ENCODE measurements around the gene ZMYM4.

The ZMYM4 gene

DNA sequence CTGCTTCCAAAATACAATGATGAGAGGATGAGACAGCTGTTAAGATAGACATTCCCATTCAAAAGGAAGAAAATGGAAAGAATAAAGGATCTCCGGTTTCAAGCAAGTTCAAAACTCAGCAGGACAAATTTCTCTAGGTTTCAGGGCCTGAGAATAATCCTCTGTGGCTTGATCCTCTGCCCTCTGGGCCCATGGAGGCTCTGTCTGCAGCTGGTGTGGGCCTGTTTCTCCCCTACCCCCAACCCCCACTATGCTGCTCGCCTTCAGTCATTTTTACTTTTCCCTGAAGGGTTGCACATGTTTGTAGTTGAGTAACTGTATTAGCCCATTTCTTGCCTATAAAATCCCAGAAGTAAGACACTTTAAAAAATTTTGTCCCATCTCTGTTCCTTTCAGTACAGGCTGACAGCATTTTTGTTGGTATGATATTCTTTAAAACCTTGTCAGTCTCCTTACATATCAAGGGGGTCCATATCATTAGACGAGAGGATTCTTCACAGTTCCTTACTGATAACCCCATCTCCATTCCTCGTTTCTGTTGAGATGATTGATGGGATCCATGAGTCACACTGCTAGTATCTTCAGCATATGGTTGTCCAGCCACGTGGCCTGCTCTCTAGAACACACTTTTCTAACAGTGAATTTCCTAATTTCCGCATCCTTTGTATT, 10.5 kb downstream of the ZMYM4 start:
- DNase-seq = no peak

DNA sequence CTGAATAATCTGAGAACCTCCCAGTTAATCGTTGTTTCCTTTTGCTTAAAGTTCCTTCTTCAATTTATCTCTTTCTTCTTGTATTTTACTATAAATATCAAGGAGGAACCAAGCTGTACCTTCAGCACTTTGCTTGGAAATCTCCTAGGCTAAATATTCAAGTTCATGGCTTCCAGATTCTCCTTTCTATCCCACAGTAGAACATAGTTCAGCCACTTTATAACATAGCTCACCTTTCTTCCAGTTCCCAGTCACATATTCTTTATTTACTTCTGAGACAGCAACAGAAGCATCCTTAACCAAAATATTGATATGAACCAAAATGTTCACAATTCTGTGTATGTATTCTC, 11.0 kb downstream of the ZMYM4 start:
- DNase-seq = no peak

DNA sequence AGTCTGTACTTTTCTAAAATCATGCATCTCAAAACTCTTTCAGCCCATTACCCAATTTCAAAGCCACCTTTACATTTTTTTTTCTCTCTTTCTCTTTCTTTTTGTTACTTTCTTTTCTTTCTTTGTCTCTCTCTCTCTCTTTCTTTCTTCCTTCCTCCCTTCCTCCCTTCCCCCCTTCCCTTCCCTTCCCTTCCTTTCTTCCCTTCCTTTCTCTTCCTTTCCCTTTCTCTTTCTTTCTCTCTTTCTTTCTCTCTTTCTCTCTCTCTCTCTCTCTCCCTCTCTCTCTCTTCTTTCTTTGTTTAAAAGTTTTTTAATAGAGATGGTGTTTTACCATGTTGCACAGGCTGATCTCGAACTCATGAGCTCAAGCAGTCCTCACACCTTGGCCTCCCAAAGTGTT, 11.5 kb downstream of the ZMYM4 start:
- no peak for DNase-seq

DNA sequence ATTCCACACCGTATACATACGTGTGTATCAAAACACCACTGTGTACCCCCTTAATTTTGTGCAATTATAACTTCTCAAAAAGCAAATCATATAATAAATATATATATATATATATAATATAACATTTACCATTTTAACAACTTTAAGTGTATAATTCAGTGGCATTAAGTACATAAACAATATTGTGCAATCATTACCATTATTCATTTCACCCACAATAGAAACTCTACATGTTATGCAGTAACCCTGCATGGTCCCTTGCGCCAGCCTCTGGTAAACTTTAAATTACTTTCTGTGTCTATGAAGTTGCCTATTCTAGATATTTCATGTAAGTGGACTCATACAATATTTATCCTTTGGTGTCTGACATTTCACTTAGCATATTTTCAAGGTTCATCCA, 13.1 kb downstream of the ZMYM4 start:
- no peak for DNase-seq

DNA sequence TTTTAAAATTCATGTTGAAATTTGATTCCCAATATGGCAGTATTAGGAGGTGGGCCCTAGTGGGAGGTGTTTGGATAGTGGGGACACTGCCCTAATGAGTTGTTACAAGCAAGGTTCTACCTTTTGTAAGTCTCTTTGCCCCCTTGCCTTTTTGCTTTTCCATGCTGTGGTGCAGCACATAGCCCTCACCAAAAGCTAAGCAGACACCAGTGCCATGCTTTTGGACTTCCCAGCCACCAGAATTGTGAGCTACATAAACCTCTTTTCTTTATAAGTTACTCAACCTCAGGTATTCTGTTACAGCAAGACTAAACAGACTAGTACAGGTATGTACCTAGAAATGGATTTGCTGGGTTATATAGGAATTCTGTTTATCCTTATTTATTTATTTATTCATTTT, 13.7 kb downstream of the ZMYM4 start:
- no peak for DNase-seq

DNA sequence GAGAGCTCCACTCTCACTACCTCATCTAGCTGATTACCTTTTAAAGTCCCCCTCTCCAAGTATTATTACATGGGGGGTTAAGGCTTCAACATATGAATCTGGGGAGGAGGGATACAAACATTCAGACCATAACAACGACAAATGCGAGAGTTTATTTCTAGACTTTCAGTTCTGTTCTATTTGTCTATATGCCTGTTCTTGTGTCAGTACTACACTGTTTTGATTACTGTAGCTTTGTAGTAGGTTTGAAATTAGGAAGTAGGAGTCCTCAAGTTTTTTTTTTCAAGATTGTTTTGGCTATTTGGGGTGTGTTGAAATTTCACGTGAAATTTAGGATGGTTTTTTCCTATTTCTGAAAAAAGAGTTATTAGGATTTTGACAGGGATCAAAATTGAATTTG, 16.3 kb downstream of the ZMYM4 start:
- no peak for DNase-seq

DNA sequence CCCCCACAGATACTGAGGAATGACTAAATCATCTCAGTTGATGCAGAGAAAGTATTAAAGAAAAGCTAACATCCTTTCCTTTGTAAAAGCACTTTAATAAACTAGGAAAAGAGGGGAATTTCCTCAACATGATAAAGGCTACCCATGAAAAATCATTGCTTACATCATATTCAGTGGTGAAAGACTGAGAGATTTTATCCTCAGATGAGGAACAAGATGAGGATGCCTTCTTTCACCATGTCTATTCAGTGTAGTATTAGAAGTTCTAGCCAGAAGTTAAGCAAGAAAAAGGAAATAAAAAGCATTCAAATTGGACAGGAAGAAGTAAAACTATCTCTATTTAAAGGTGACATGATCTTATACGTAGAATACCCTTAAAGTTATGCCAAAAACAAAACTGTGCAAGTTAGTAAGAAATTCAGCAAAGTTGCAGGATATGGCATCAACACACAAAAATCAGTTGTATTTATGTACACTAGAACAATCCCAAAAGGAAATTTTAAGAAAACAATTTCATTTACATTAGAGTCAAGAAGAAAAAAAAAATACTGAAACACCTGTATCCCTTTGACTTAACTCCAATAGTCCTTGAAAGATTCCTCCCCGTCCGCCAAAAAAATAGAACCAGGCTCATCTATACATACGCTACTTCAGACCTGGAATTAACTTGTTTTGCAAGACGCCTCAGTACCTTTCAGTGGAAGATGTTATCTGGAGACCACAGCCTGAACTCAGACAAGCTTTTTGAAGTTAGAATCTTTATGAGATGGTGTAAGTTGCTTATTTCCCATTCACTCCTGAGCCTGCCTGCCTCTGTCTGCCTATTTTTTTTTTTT, 17.5 kb downstream of the ZMYM4 start:
- DNase-seq = no peak

DNA sequence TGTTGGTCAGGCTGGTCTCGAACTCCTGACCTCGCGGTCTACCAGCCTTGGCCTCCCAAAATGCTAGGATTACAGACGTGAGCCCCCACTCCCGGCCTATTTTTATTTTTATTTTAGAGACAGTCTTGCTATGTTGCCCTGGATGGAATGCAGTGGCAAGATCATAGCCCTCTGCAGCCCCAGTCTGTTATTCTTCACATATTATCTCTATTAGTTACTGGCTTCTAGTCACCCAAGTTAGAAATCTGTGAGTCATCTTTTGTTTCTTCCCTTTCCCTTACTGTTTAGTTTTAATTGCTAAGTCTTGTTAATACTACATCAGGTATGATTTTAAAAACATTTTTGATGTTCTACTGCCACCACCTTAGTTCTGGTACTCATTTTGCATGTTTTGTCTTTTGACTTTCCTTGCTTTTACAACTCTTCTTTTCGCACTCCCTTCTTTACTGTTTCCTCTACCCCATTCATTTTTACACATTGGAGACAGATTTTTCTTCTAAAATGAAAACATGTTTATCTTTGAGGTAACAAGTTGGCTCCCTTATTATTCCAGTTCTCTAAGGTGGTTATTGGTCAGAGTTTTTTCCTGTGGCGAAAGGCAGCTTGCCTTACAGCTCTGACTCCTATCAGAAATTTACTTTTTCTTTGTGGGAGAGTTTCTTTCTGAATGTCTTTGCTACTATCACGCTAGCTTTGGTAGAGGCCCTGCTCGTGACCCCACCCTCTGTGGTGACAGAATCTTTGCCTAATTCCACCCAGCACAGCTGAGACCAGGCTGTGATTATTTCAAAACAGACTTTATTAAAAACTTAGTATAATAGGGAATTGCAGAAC, 19.5 kb downstream of the ZMYM4 start:
- DNase-seq = no peak

DNA sequence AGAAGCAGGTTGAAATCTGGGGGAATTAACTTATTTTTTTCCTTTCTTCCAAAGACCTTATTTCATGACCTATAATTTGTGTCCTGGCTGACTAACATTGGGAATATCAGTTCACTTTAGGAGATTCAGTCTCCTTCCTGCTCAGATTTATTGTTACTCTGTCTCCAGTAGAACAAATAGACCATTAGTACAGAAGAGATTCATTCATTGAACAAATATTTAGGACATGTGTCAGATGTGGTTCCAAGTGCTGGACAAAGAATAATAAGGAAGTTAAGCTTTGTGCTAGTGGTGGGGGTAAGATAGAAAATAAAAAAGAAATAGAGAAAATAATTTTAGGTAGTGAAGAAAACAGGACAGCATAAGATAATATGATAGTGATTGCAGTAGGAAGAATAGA, 20.3 kb downstream of the ZMYM4 start:
- no peak for DNase-seq

DNA sequence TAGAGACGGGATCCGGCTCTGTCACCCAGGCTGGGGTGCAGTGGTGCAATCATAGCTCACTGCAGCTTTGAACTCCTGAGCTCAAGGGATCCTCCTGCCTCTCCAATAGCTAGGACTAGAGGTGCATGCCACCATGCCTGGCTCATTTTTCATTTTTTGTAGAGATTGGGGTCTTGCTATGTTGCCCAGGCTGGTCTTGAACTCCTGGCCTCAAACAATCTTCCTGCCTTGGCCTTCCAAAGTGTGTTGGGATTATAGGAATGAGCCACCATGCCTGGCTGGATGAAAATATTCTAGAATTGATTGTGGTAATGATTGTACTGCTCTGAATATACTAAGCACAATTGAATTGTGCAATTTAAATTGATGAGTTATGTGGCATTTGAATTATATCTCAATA, 21.9 kb downstream of the ZMYM4 start:
- no peak for DNase-seq

DNA sequence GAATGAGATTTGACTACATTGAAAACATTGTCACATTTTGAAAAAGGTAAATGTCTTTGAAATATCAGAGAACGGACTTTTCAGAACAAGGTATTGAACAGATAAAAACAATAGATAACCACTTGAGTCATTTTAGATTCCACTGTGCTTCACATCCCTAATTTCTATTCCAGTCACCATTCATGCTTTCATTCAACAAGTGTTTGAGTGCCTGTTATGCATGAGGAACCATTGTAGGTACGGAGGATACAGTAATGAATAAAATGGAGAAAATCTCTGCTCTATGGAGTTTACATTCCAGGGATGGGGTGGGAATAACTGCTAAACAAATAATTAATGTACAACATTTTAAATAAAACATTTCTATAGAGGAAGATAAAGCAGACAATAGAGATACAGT, 26.3 kb downstream of the ZMYM4 start:
- no peak for DNase-seq

DNA sequence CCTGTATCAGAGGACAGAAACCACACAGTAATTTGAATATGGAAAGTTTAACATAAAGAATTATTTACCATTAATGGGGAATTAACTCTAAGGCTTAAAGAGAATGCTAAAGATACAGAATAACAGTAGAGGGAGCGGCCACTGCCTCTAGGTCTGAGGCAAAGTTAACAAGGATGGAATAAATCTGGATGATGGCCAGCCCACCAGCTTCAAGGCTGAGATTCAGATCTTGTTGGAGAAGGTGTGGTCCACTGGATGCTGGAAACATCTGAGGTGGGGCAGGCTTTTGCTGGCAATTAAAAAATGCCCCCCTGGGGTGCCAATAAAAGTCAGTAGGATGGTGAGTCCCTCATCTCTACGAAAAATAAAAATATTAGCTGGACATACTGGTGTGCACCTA, 29.4 kb downstream of the ZMYM4 start:
- no peak for DNase-seq

DNA sequence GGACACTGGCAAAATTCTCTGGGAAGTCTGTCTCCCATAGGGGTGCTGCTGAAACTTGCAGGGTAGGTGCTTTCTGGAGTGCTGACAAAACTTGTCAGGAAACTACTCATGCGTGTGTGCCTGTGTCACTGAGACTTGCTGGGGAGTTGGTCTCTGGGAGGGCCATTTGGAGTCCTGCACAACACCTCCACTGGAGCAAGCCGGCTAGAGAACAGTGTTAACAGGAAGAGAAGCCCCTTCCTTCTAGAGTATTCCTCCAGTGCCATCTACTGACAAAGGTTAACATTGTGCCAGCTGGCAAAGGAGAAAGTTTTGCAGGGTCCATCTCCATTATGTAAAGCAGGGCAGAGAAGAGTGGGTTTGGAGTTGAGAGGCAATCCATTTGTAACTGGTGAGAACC, 30.0 kb downstream of the ZMYM4 start:
- DNase-seq = no peak

DNA sequence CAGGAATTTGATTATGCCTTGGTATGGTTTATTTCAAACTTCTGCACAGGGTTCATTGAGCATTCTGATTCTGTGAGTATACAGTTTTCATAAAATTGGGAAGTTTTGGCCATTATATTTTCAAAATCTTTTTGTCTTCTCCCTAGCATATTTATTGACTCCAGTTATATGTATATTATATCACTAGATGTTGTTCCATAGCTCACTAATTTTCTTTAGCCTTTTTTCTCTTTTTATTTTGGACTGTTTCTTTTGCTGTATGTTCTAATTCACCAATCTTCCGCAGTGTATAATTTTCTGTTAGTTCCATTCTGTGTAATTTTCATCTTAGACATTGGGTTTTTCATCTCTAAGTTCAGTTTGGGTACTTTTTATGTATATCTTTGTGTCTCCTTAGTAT, 31.9 kb downstream of the ZMYM4 start:
- DNase-seq = no peak

DNA sequence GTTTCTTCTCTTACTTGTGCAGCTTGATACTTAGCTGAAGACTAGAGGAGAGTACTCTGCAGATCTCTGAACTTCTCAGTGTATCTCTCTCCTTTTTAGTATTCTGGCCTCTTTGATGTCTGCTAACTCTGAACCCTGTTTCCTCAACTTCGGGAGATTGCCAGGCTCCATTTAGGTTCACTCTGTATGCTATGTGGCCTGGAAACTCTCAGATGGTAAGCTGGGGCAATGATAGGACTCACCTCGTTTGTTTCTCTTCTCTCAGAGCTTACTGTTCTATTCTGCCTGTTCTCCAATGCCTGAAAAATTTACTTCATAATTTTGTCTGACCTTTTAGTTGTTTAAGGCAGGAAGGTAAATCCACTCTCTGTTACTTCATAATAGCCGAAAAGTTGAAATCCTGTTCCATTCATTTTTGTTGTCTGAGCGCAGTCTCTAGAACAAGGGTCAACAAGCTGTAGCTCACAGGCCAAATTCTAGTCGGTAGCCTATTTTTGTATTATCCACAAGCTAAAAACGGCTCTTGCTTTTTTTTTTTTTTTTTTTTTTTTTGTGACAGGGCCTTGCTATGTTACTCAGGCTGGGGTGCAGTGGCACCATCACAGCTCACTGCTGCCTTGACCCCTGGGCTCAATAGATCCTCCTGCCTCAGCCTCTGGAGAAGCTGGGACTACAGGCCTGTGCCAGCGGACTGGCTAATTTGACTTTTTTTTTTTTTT, 33.3 kb downstream of the ZMYM4 start:
- DNase-seq = no peak

DNA sequence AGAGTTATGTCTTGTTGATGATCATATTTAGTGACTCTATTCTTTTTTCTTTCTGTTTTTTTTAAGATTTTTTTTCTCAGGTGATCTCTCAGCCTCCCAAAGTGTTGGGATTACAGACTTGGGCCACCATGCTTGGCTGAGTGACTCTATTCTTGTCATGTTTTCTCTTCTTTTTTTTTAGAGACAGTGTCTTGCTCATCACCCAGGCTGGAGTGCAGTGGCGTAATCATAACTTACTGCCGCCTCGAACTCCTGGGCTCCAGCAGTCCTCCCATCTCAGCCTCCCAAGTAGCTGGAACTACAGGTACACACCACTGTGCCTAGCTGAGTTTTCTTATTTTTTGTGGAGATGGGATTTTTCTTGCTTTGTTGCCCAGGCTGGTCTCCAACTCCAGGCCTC, 36.9 kb downstream of the ZMYM4 start:
- DNase-seq = no peak

DNA sequence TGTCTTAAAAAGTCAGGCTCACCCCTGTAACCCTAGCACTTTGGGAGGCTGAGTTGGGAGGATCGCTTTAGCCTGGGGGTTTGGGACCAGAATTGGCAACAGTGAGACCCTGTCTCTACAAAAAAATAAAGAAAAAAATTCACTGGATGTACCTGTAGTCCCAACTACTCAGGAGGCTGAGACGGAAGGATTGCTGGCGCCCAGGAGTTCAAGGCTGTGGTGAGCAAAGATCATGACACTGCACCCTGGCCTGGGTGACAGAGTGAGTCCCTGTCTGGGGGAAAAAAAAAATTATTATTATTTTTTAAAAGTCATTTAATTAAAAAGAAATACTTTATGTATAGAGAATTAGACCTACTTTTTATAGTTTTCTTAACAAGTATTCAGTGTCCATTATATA, 47.1 kb downstream of the ZMYM4 start:
- DNase-seq = no peak

DNA sequence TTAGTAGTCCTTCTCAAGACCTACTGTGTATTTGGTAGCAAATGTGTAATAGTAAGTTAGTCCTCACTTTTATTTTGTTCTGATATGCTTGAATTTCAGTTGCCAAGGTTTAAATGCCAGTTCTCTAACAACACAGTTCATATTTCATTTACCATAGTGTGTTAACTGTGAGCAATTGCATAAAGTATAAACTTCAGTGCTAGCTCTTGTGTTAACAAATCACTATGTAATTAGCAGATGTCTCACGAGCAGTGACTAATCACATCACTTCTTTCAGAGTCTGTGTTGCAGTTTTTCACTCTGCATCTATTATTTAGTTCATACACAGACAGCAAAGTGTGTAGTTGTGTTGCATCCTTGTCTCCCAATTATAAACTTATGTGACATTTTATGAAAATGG, 47.8 kb downstream of the ZMYM4 start:
- no peak for DNase-seq

DNA sequence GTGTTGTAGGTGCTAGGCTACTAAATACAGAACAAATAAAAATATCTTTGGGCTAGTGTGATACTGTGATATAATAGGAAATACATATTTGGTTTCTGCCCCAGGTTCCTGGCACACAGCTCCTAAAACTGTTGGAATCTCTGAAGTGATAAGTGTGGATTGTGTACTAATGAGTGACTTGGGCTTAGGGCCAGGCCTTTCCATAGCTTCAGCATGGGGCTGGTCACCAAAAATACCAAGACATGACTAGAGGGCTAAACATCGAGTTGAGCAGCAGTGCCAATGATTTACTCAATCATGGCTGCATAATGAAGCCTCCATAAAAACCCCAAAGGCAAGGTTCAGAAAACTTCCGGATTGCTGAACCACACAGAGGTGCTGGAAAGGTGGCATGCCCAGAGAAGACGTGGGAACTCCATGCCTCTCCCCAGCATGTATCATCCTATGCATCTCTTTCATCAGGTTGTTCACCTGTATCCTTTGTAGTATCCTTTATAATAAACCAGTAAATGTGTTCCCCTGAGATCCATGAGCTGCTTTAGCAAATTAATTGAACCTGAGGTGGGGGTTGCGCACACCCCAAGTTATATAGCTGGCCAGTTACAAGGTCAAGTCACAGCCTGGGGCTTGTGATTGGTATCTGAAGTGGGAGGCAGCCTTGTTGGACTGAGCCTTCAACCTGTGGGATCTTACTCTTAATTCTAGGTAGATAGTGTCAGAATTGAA, 51.6 kb downstream of the ZMYM4 start:
- no peak for DNase-seq

DNA sequence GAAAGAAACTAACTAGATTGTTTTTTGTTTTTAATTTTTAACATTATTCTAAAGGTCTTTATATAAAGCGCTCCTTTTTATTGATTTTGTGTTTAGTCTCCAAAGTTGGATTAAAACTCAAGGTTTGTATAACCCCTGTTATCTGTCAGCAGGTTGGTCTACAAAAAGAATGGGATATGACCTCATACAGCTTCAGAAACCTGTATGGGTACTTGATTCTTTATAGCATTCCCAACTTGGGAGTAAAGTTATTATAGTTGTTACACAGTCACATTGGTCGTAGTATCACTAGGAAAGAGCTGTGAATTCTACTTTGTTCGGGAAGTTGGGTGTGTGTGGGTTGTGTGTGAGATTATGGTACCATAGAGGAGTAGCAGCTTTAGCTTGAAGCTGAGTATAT, 52.4 kb downstream of the ZMYM4 start:
- no peak for DNase-seq

DNA sequence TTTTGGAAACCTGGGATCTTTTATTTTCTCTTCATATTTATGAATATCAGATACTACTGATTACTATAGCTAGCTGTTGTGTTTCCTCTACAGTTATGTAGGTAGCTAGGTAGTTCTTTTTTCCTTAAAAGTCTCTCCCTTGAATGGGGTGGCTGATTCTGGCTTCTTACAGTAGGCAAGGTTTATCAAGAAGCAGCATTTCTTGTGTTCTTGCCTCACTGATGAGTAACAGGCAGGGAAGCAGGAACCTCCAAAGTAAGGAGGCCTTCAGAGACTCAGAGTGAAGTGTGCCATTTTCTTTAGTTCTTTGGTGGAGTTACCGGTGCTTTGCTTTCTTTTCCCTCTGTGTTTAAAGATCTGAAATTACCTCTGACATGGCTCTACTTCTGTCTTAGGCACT, 56.0 kb downstream of the ZMYM4 start:
- DNase-seq = no peak

DNA sequence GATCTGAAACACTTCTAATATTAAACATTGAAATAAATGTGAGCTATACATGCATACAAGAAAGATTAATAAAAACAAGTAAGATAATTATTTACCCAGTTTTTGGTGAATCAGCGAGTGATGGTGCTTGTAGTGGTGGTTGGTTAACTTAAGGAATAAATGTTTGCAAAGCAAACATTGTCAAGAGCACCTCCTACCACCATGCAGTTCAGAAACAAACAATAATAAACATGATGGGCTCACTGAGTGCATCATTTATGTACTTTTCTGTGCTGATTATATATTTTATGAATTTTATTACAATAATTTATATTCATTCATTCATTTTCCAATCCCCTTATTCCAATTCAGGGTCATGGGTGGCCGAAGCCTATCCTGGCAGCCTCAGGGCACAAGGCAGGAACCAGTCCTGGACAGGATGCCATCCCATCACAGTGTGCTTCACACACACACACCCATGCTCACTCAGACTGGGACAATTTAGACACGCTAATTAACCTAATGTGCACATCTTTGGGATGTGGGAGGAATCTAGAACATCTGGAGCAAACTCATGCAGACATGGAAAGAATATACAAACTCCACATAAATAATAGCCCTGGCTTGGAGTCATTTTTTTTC, 57.8 kb downstream of the ZMYM4 start:
- DNase-seq = no peak

Measured in NCI-H2227 treated with DMSO at 0.1 percent for 48 hours (cell line).